B cell (primary cell): Measurements from ENCODE around the gene ERCC3.

Experiments used
- CTCF ChIP-seq: fragments of 200-600 bp; IDR thresholded peaks from one replicate; pipeline ENCODE4 v1.8.0; 2022; ENCODE audit warnings: antibody characterized with exemption, mild to moderate bottlenecking
- EZH2 ChIP-seq: IDR thresholded peaks from 2 replicates; pipeline ENCODE4 v1.6.1; 2012; ENCODE audit warnings: borderline replicate concordance, low read depth, mild to moderate bottlenecking, moderate library complexity, low read length; ENCODE audit not compliant: insufficient read depth, poor library complexity, severe bottlenecking

GRCh38 chr2:127228102-127228501, 65.8 kb downstream of the ERCC3 start:
- no peak for TF ChIP-seq CTCF
- no peak for TF ChIP-seq EZH2
